Measurements from ENCODE around the gene RANBP3.
A peak's percentile ranks its signal among the peaks of the same experiment; 100 is the strongest.

RANBP3 gene

GRCh38 chr19:5903056-5903623 is 74.8 kb downstream of the RANBP3 start (continued):
- TF ChIP-seq, protein P1, sequence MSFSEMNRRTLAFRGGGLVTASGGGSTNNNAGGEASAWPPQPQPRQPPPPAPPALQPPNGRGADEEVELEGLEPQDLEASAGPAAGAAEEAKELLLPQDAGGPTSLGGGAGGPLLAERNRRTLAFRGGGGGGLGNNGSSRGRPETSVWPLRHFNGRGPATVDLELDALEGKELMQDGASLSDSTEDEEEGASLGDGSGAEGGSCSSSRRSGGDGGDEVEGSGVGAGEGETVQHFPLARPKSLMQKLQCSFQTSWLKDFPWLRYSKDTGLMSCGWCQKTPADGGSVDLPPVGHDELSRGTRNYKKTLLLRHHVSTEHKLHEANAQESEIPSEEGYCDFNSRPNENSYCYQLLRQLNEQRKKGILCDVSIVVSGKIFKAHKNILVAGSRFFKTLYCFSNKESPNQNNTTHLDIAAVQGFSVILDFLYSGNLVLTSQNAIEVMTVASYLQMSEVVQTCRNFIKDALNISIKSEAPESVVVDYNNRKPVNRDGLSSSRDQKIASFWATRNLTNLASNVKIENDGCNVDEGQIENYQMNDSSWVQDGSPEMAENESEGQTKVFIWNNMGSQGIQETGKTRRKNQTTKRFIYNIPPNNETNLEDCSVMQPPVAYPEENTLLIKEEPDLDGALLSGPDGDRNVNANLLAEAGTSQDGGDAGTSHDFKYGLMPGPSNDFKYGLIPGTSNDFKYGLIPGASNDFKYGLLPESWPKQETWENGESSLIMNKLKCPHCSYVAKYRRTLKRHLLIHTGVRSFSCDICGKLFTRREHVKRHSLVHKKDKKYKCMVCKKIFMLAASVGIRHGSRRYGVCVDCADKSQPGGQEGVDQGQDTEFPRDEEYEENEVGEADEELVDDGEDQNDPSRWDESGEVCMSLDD (tag by site-specific recombination; IDR thresholded peaks at IDR 0.05), result peak; percentile 40; the same call in 1 of the 2 replicates
- TF ChIP-seq ZNF830 (tag by site-specific recombination; IDR thresholded peaks at IDR 0.05; ENCODE audit: low read depth) (no peak), ZBTB8A (tag by site-specific recombination; IDR thresholded peaks at IDR 0.05) (no peak), TRIM28 (IDR thresholded peaks at IDR 0.05; ENCODE audit: borderline replicate concordance, low read length) (no peak), TCF7L2 (IDR thresholded peaks at IDR 0.05; ENCODE audit: borderline replicate concordance, low read depth, low read length) (no peak), ZBTB48 (tag by site-specific recombination; IDR thresholded peaks at IDR 0.05) (peak; percentile 54; the same call in 1 of the 2 replicates), ZNF677 (tag by site-specific recombination; IDR thresholded peaks at IDR 0.05) (no peak), ZNF660 (tag by site-specific recombination; IDR thresholded peaks at IDR 0.05) (no peak), ZNF776 (tag by site-specific recombination; IDR thresholded peaks at IDR 0.05; ENCODE audit: borderline replicate concordance) (no peak), ZNF335 (tag by site-specific recombination; conservative IDR thresholded peaks at IDR 0.05) (peak; percentile 85), ZNF2 (tag by site-specific recombination; IDR thresholded peaks at IDR 0.05) (no peak), ZNF473 (tag by site-specific recombination; IDR thresholded peaks at IDR 0.05) (no peak), ZNF202 (tag by site-specific recombination; IDR thresholded peaks at IDR 0.05; ENCODE audit: borderline replicate concordance) (no peak), ZNF501 (tag by site-specific recombination; IDR thresholded peaks at IDR 0.05) (0 out of 2 replicates have a peak, but pooled peaks have one; percentile 82), ZNF121 (tag by site-specific recombination; IDR thresholded peaks at IDR 0.05) (no peak), ZBTB49 (tag by site-specific recombination; IDR thresholded peaks at IDR 0.05; ENCODE audit: low read depth) (no peak), SCRT1 (tag by site-specific recombination; IDR thresholded peaks at IDR 0.05; ENCODE audit: borderline replicate concordance) (no peak), ZNF48 (tag by site-specific recombination; IDR thresholded peaks at IDR 0.05) (no peak), ZEB2 (tag by site-specific recombination; IDR thresholded peaks at IDR 0.05) (no peak), TSHZ1 (tag by site-specific recombination; IDR thresholded peaks at IDR 0.05; ENCODE audit: borderline replicate concordance) (no peak), GLIS1 (tag by site-specific recombination; IDR thresholded peaks at IDR 0.05) (0 out of 2 replicates have a peak, but pooled peaks have one; percentile 5), ZNF214 (tag by site-specific recombination; IDR thresholded peaks at IDR 0.05; ENCODE audit: borderline replicate concordance) (no peak), ZNF610 (tag by site-specific recombination; IDR thresholded peaks at IDR 0.05; ENCODE audit: borderline replicate concordance) (no peak), ZNF10 (tag by site-specific recombination; IDR thresholded peaks at IDR 0.05) (no peak), ZNF169 (tag by site-specific recombination; IDR thresholded peaks at IDR 0.05) (no peak), PRDM6 (tag by site-specific recombination; IDR thresholded peaks at IDR 0.05) (no peak)
- TF ChIP-seq, protein P2, sequence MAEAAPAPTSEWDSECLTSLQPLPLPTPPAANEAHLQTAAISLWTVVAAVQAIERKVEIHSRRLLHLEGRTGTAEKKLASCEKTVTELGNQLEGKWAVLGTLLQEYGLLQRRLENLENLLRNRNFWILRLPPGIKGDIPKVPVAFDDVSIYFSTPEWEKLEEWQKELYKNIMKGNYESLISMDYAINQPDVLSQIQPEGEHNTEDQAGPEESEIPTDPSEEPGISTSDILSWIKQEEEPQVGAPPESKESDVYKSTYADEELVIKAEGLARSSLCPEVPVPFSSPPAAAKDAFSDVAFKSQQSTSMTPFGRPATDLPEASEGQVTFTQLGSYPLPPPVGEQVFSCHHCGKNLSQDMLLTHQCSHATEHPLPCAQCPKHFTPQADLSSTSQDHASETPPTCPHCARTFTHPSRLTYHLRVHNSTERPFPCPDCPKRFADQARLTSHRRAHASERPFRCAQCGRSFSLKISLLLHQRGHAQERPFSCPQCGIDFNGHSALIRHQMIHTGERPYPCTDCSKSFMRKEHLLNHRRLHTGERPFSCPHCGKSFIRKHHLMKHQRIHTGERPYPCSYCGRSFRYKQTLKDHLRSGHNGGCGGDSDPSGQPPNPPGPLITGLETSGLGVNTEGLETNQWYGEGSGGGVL (tag by site-specific recombination; IDR thresholded peaks at IDR 0.05), result no peak
